ENCODE data around the gene CPSF3.

CPSF3 gene

GRCh38 chr2:9518163-9518562 lies 94.7 kb downstream of the CPSF3 start:
- peak; percentile 19 for DNase-seq (ENCODE audit: low read depth)

- DNase-seq (ENCODE audit: low read depth) = no peak
These were observed 95.3 kb downstream of the CPSF3 start for GRCh38 chr2:9518780-9519179.

GRCh38 chr2:9519250-9519649 lies 95.8 kb downstream of the CPSF3 start:
- DNase-seq (ENCODE audit: low read depth) = peak; percentile 65
